HCT116 (cell line): ENCODE results near the gene VPS25. TPM values are rescaled to one million over a fixed set of nuclear protein-coding genes. Genes with fewer than 3 reads are reported as not detected.

Experiments
- ATAC-seq: fragments of 200-7000 bp; cut with Tn5 transposase; 2 replicates; pipeline ENCODE4 v1.9.1; 2020; ENCODE audit warnings: mild to moderate bottlenecking, moderate library complexity
- BruUV-seq: library from RNA; stranded (reverse); fragments of 400-500 nt; replicated peaks from 2 replicates; lab custom pipeline; 2021; lab: Mats Ljungman, UMichigan
- CTCF ChIA-PET: fragments of 300-600 bp; sonication (Branson Sonifier 250); formaldehyde crosslinking; loops from one replicate; lab custom pipeline; 2021; ENCODE audit warnings: antibody characterized with exemption; lab: Charles Lee
- POLR2A ChIA-PET: fragments of 300-600, 350-600 bp; sonication (Branson Sonifier 250); formaldehyde crosslinking; loops from one replicate; lab custom pipeline; 2021; ENCODE audit warnings: antibody characterized with exemption; lab: Charles Lee
- RAD21 ChIA-PET, 2 experiments: fragments of 300-600 bp; sonication (Branson Sonifier 250); formaldehyde crosslinking; loops; one replicate each; lab custom pipeline; 2023; ENCODE audit warnings: low total read pairs in 2 of 2; ENCODE audit not compliant: uncharacterized antibody in 2 of 2, unreplicated experiment in 2 of 2, low non-redundant PET in 1 of 2; lab: Charles Lee
- DNase-seq: peaks from one replicate; pipeline ENCODE4 v3.0.0-alpha.2; 2010; ENCODE audit warnings: low read depth, low spot score
- H2AFZ ChIP-seq: fragments of 200-600 bp; shearing (Covaris generic), sonication (generic); 2 replicates; pipeline ENCODE4 v1.6.1; 2017; ENCODE audit warnings: low read depth, mixed run types, mixed read lengths, antibody characterized with exemption, low read length; ENCODE audit not compliant: poor library complexity, severe bottlenecking
- H3K27ac ChIP-seq: 2 replicates; pipeline ENCODE4 v1.5.1; 2012; ENCODE audit warnings: low read depth, low read length
- H3K27me3 ChIP-seq: fragments of 200-600 bp; sonication (generic); 2 replicates; pipeline ENCODE4 v1.6.1; 2016; ENCODE audit warnings: mixed run types, low read length, mixed read lengths; ENCODE audit not compliant: insufficient read depth
- H3K36me3 ChIP-seq, 2 experiments: fragments of 200-500 bp in 1 of 2; fragments of 200-600 bp in 1 of 2; sonication (Bioruptor generic) in 1 of 2; sonication (generic) in 1 of 2; 2 replicates each; pipeline versions ENCODE4 v1.5.1 to v1.6.1; 2014 to 2016; ENCODE audit warnings: low read length in 2 of 2, inconsistent platforms in 1 of 2, mixed read lengths in 1 of 2, mixed run types in 1 of 2; ENCODE audit not compliant: insufficient read depth in 2 of 2, control insufficient read depth in 1 of 2
- H3K4me1 ChIP-seq, 2 experiments: fragments of 200-600 bp in 1 of 2; sonication (generic) in 1 of 2; 2 replicates each; pipeline versions ENCODE4 v1.5.1 to v1.6.1; 2012 to 2017; ENCODE audit warnings: low read length in 2 of 2, inconsistent platforms in 1 of 2, mild to moderate bottlenecking in 1 of 2, mixed read lengths in 1 of 2, mixed run types in 1 of 2, moderate library complexity in 1 of 2; ENCODE audit not compliant: insufficient read depth in 2 of 2, control insufficient read depth in 1 of 2
- H3K4me2 ChIP-seq: fragments of 200-600 bp; sonication (generic); 2 replicates; pipeline ENCODE4 v1.6.1; 2017; ENCODE audit warnings: mixed run types, low read length, mixed read lengths
- H3K4me3 ChIP-seq, 2 experiments: fragments of 200-600 bp in 1 of 2; sonication (generic) in 1 of 2; replicated peaks in 1 of 2; 2 replicates each; pipeline ENCODE4 v1.5.1; 2011 to 2016; ENCODE audit warnings: low read length in 2 of 2, control low read depth in 1 of 2, low read depth in 1 of 2, mild to moderate bottlenecking in 1 of 2, mixed read lengths in 1 of 2, mixed run types in 1 of 2
- H3K79me2 ChIP-seq: fragments of 200-600 bp; sonication (generic); 2 replicates; pipeline ENCODE4 v1.6.1; 2017; ENCODE audit warnings: mild to moderate bottlenecking, mixed run types, low read length, moderate library complexity, mixed read lengths; ENCODE audit not compliant: insufficient read depth
- H3K9ac ChIP-seq: fragments of 200-600 bp; sonication (generic); 2 replicates; pipeline ENCODE4 v1.6.1; 2016; ENCODE audit warnings: low read length, mixed read lengths
- H3K9me2 ChIP-seq: fragments of 200-600 bp; sonication (generic), shearing (Covaris generic); 2 replicates; pipeline ENCODE4 v1.6.1; 2017; ENCODE audit warnings: mixed run types, mild to moderate bottlenecking, moderate library complexity; ENCODE audit not compliant: insufficient read depth
- H3K9me3 ChIP-seq, 2 experiments: fragments of 200-500 bp in 1 of 2; fragments of 200-600 bp in 1 of 2; sonication (Bioruptor generic) in 1 of 2; sonication (generic) in 1 of 2; 2 replicates each; pipeline ENCODE4 v1.6.1; 2014 to 2017; ENCODE audit warnings: low read length in 2 of 2, mixed read lengths in 2 of 2, inconsistent platforms in 1 of 2, low read depth in 1 of 2, mild to moderate bottlenecking in 1 of 2, mixed run types in 1 of 2, moderate library complexity in 1 of 2; ENCODE audit not compliant: control insufficient read depth in 1 of 2, insufficient read depth in 1 of 2
- H4K20me1 ChIP-seq: fragments of 200-600 bp; sonication (generic), shearing (Covaris generic); 2 replicates; pipeline ENCODE4 v1.6.1; 2017; ENCODE audit warnings: mixed run types, mild to moderate bottlenecking, moderate library complexity; ENCODE audit not compliant: insufficient read depth
- CBX3 ChIP-seq: IDR thresholded peaks from 2 replicates; pipeline ENCODE4 v1.6.1; 2012; ENCODE audit warnings: low read depth
- CEBPB ChIP-seq: IDR thresholded peaks from 2 replicates; pipeline ENCODE4 v1.6.1; 2012; ENCODE audit warnings: low read depth
- EGR1 ChIP-seq: IDR thresholded peaks from 2 replicates; pipeline ENCODE4 v1.6.1; 2012; ENCODE audit warnings: low read depth
- EZH2 ChIP-seq: fragments of 200-600 bp; sonication (generic); IDR thresholded peaks from 2 replicates; pipeline ENCODE4 v1.6.1; 2017; ENCODE audit warnings: antibody characterized with exemption, mixed run types
- EZH2phosphoT487 ChIP-seq: fragments of 200-600 bp; IDR thresholded peaks from 2 replicates; pipeline ENCODE4 v1.6.1; 2018; ENCODE audit warnings: antibody characterized with exemption, borderline replicate concordance
- JUND ChIP-seq: IDR thresholded peaks from 2 replicates; pipeline ENCODE4 v1.6.1; 2012
- RAD21 ChIP-seq: IDR thresholded peaks from 2 replicates; pipeline ENCODE4 v1.6.1; 2012; ENCODE audit warnings: low read depth, mild to moderate bottlenecking
- SIN3A ChIP-seq: IDR thresholded peaks from 2 replicates; pipeline ENCODE4 v1.6.1; 2012; ENCODE audit warnings: low read depth
- SP1 ChIP-seq: IDR thresholded peaks from 2 replicates; pipeline ENCODE4 v1.6.1; 2012; ENCODE audit warnings: low read depth
- SRF ChIP-seq: IDR thresholded peaks from 2 replicates; pipeline ENCODE4 v1.6.1; 2012; ENCODE audit warnings: low read depth
- TCF7L2 ChIP-seq: IDR thresholded peaks from 2 replicates; pipeline ENCODE4 v1.7.0; 2011; ENCODE audit warnings: borderline replicate concordance, inconsistent platforms; ENCODE audit not compliant: insufficient read depth, insufficient read length; ENCODE audit errors: extremely low read depth
- YY1 ChIP-seq: IDR thresholded peaks from 2 replicates; pipeline ENCODE4 v1.6.1; 2011; ENCODE audit warnings: low read length, low read depth, moderate library complexity, mild to moderate bottlenecking; ENCODE audit not compliant: insufficient replicate concordance; ENCODE audit errors: extremely low read depth
- ZFX ChIP-seq: fragments of 450-650 bp; IDR thresholded peaks from 2 replicates; pipeline ENCODE4 v1.6.1; 2017
- ZNF274 ChIP-seq: fragments of 200-500 bp; sonication (Bioruptor generic); IDR thresholded peaks from 2 replicates; pipeline ENCODE4 v1.6.1; 2014; ENCODE audit warnings: mild to moderate bottlenecking, low read depth, low read length, inconsistent platforms
- intact Hi-C: fragments of 100-400 bp; cut with micrococcal nuclease; formaldehyde crosslinking; loops from 2 replicates; pipeline ENCODE4 v1.10.0; 2022
- total RNA-seq: library from RNA; stranded (reverse); gene quantifications from one replicate; pipeline ENCODE4 v1.2.1, GENCODE V29; 2021; ENCODE audit not compliant: unreplicated experiment
- TF ChIP-seq, protein P1 (sequence below): IDR thresholded peaks from 2 replicates; pipeline ENCODE4 v1.6.1; 2012; ENCODE audit warnings: low read depth
- TF ChIP-seq, protein P2 (sequence below): IDR thresholded peaks from 2 replicates; pipeline ENCODE4 v1.6.1; 2012
- TF ChIP-seq, protein P3 (sequence below), 3 experiments: fragments of 200-600 bp in 1 of 3; sonication (generic) in 1 of 3; IDR thresholded peaks in 2 of 3; conservative IDR thresholded peaks in 1 of 3; 2 replicates each; pipeline ENCODE4 v1.5.1; 2012 to 2017; ENCODE audit warnings: low read depth in 2 of 3, low read length in 2 of 3, antibody characterized with exemption in 1 of 3, borderline replicate concordance in 1 of 3, control low read depth in 1 of 3, mild to moderate bottlenecking in 1 of 3, mixed read lengths in 1 of 3, mixed run types in 1 of 3, moderate library complexity in 1 of 3; ENCODE audit not compliant: insufficient read depth in 1 of 3
- TF ChIP-seq, protein P4 (sequence below): IDR thresholded peaks from 2 replicates; pipeline ENCODE4 v1.6.1; 2012

Gene VPS25
- total RNA-seq, 1 experiment from 2014 or later: 57.0 TPM

DNA sequence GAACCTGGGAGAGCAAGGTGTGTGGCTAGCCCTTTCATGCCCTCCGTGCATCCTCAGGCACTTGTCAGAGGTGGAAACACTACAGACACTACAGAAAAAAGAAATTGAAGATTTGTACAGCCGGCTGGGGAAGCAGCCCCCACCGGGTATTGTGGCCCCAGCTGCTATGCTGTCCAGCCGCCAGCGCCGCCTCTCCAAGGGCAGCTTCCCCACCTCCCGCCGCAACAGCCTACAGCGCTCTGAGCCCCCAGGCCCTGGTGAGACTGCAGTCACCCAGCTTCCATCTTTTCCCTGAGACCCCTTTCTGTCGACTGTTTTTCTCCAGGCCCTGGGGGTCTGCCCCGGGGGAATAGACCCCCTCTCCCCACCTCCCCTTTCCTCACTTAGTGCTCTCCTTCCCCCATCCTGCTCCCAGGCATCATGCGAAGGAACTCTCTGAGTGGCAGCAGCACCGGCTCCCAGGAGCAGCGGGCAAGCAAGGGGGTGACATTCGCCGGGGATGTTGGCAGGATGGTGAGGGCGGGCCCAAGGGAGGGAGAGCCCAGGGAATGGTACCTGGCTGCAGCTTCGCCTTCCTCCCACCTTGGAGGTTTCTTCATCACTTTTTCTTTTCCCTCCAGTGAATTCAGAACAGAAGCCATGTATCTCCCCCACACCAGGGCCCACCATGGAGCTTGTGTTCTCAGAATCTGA lies 23.0 kb downstream of the VPS25 start:
- BruUV-seq: no TSS peak
- no peak overlapping the region for H3K4me3 ChIP-seq
- ChIA-PET POLR2A (no interaction called here), CTCF (no interaction called here), RAD21 (no interaction called here)
- no peaks in the 10 kb centered on the region for H3K9me2 ChIP-seq
- H4K20me1 ChIP-seq: no peaks in the 10 kb centered on the region
- H3K27me3 ChIP-seq: no peaks in the 10 kb centered on the region
- no peak overlapping the region for H3K4me2 ChIP-seq
- no peak for TF ChIP-seq EZH2
- TF ChIP-seq RAD21: no peak
- TF ChIP-seq, protein P1, sequence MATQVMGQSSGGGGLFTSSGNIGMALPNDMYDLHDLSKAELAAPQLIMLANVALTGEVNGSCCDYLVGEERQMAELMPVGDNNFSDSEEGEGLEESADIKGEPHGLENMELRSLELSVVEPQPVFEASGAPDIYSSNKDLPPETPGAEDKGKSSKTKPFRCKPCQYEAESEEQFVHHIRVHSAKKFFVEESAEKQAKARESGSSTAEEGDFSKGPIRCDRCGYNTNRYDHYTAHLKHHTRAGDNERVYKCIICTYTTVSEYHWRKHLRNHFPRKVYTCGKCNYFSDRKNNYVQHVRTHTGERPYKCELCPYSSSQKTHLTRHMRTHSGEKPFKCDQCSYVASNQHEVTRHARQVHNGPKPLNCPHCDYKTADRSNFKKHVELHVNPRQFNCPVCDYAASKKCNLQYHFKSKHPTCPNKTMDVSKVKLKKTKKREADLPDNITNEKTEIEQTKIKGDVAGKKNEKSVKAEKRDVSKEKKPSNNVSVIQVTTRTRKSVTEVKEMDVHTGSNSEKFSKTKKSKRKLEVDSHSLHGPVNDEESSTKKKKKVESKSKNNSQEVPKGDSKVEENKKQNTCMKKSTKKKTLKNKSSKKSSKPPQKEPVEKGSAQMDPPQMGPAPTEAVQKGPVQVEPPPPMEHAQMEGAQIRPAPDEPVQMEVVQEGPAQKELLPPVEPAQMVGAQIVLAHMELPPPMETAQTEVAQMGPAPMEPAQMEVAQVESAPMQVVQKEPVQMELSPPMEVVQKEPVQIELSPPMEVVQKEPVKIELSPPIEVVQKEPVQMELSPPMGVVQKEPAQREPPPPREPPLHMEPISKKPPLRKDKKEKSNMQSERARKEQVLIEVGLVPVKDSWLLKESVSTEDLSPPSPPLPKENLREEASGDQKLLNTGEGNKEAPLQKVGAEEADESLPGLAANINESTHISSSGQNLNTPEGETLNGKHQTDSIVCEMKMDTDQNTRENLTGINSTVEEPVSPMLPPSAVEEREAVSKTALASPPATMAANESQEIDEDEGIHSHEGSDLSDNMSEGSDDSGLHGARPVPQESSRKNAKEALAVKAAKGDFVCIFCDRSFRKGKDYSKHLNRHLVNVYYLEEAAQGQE: no peak
- no peak for TF ChIP-seq CBX3
- TF ChIP-seq, protein P2, sequence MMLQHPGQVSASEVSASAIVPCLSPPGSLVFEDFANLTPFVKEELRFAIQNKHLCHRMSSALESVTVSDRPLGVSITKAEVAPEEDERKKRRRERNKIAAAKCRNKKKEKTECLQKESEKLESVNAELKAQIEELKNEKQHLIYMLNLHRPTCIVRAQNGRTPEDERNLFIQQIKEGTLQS: no peak
- no peak for TF ChIP-seq SIN3A
- no peak for TF ChIP-seq EGR1
- TF ChIP-seq SRF: no peak
- TF ChIP-seq, protein P3, sequence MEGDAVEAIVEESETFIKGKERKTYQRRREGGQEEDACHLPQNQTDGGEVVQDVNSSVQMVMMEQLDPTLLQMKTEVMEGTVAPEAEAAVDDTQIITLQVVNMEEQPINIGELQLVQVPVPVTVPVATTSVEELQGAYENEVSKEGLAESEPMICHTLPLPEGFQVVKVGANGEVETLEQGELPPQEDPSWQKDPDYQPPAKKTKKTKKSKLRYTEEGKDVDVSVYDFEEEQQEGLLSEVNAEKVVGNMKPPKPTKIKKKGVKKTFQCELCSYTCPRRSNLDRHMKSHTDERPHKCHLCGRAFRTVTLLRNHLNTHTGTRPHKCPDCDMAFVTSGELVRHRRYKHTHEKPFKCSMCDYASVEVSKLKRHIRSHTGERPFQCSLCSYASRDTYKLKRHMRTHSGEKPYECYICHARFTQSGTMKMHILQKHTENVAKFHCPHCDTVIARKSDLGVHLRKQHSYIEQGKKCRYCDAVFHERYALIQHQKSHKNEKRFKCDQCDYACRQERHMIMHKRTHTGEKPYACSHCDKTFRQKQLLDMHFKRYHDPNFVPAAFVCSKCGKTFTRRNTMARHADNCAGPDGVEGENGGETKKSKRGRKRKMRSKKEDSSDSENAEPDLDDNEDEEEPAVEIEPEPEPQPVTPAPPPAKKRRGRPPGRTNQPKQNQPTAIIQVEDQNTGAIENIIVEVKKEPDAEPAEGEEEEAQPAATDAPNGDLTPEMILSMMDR (IDR thresholded peaks at IDR 0.05 in 2 of 3, conservative IDR thresholded peaks at IDR 0.05 in 1 of 3; ENCODE audit: borderline replicate concordance in 1 of 3, insufficient read depth in 1 of 3, low read depth in 2 of 3, low read length in 2 of 3): no peak
- no peak for TF ChIP-seq TCF7L2
- TF ChIP-seq ZNF274: no peak
- no peak for TF ChIP-seq SP1
- TF ChIP-seq, protein P4, sequence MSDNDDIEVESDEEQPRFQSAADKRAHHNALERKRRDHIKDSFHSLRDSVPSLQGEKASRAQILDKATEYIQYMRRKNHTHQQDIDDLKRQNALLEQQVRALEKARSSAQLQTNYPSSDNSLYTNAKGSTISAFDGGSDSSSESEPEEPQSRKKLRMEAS: no peak
- no peak for TF ChIP-seq CEBPB
- no peak for TF ChIP-seq EZH2phosphoT487
- TF ChIP-seq ZFX: no peak
- no peak for TF ChIP-seq JUND
- TF ChIP-seq YY1: no peak
- no peaks in the 10 kb centered on the region for H3K36me3 ChIP-seq
- H3K9ac ChIP-seq: no peak overlapping the region
- H3K9me3 ChIP-seq: no peaks in the 10 kb centered on the region
- intact Hi-C loops: no loop called here
- peaks cover 4 to 9% of the 10 kb centered on the region in 2 experiments; a peak in 2 of 4 replicates for H3K4me1 ChIP-seq
- H2AFZ ChIP-seq: no peak overlapping the region
- ATAC-seq: no peak
- no peak for DNase-seq
- peaks cover 8% of the 10 kb centered on the region; the same call in 1 of the 2 replicates for H3K79me2 ChIP-seq
- no peak overlapping the region for H3K27ac ChIP-seq
